ENCODE data around the gene BPNT1. TPM values are rescaled to one million over a fixed set of nuclear protein-coding genes. Genes with fewer than 3 reads are reported as not detected.

The BPNT1 gene
- polyA plus RNA-seq, 3 donors = 59.8 to 64.8 (median 61.1) TPM

DNA sequence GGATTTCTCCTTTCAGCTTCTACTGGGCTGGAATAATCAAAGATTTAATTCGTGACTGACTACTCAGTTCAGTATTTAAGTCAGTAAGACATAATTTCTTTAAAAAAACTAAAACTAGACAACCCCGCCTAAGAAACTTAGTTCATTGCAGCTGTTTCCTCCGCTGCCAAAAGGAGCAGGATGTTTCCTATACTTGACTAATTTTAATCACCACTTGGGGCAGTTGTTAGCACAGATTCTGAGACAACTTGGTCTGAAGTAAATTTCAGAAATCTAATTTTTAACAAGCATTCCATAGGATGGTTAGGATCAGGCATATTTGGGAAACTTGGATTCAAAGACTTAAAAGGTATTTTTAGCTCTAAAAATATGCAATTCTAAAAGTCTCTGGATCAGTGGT, 77.3 kb downstream of the BPNT1 start:
- no peak for DNase-seq (ENCODE audit: low read depth in 3 of 3, low spot score in 2 of 3)

GRCh38 chr1:220011620-220012019, 78.0 kb downstream of the BPNT1 start:
- no peak for DNase-seq (ENCODE audit: low read depth in 3 of 3, low spot score in 2 of 3)

Other genes with a start within 250 kb of the BPNT1 start
- gene SLC30A10, start 161.2 kb downstream of the BPNT1 start, polyA plus RNA-seq (ENCODE audit: insufficient read length in 3 of 3) = under 1 TPM; 0.07 to 0.08 (median 0.08) TPM
- 100 to 1,000 TPM; 108 to 126 (median 124) TPM for gene EPRS1, start 43.3 kb downstream of the BPNT1 start, polyA plus RNA-seq (ENCODE audit: insufficient read length in 3 of 3)
- 100 to 1,000 TPM; 100 to 104 (median 103) TPM for gene IARS2, start 4.3 kb upstream of the BPNT1 start, polyA plus RNA-seq (ENCODE audit: insufficient read length in 3 of 3)
- gene RAB3GAP2, start 182.7 kb upstream of the BPNT1 start, polyA plus RNA-seq (ENCODE audit: insufficient read length in 3 of 3) = 10 to 100 TPM; 30.7 to 36.0 (median 31.7) TPM

Data from right renal cortex interstitium (tissue), 3 donors.